Activated T-helper 2 cell treated with anti-CD3 and anti-CD28 coated beads, Interferon-gamma antibody, Interleukin-2, Interleukin-4, amounts not matched to agents 10 μg/mL and 5 μg/mL and 100 μg/mL, durations not matched to agents 14 hours and 24 hours and 36 hours (primary cell): ENCODE data around the gene ATP2B1. TPM values are rescaled to one million over a fixed set of nuclear protein-coding genes. Genes with fewer than 3 reads are reported as not detected.
"Not testable (repeated sequence)": the region's sequence is repeated elsewhere in the genome, so short reads cannot be mapped to it uniquely, and the experiment has no call there.

ENCODE experiments used
- DNase-seq: peaks from one replicate; pipeline ENCODE4 v3.0.0; 2021; ENCODE audit warnings: low spot score
- H3K27ac Mint-ChIP-seq: one replicate; pipeline ENCODE4 v1.8.0; 2021; ENCODE audit warnings: mixed read lengths
- H3K27me3 Mint-ChIP-seq: one replicate; pipeline ENCODE4 v1.8.0; 2021; ENCODE audit warnings: low read depth, mixed read lengths
- H3K36me3 Mint-ChIP-seq: one replicate; pipeline ENCODE4 v1.8.0; 2021; ENCODE audit warnings: low read depth, mixed read lengths
- H3K4me1 Mint-ChIP-seq: one replicate; pipeline ENCODE4 v1.8.0; 2021; ENCODE audit warnings: low read depth, mixed read lengths
- H3K4me3 Mint-ChIP-seq: one replicate; pipeline ENCODE4 v1.8.0; 2021; ENCODE audit warnings: low read depth, mild to moderate bottlenecking, moderate library complexity, mixed read lengths
- H3K9me3 Mint-ChIP-seq: one replicate; pipeline ENCODE4 v1.8.0; 2021; ENCODE audit warnings: mixed read lengths
- intact Hi-C: fragments of 100-400 bp; cut with micrococcal nuclease; formaldehyde crosslinking; loops from one replicate; pipeline ENCODE4 v1.15.1; 2023
- total RNA-seq: library from RNA; stranded (reverse); gene quantifications from 2 replicates; pipeline ENCODE4 v1.2.3, GENCODE V29; 2022

ATP2B1 gene
- total RNA-seq, 1 donor from 2014 or later = 21.0 TPM

- Mint-ChIP-seq H3K4me1 (peaks cover 35% of the 10 kb centered on the region), H3K4me3 (peak overlapping the region; percentile 82), H3K27me3 (peaks cover 47% of the 10 kb centered on the region), H3K27ac (peak overlapping the region; percentile 83), H3K36me3 (peaks cover 3% of the 10 kb centered on the region), H3K9me3 (no peaks in the 10 kb centered on the region)
- intact Hi-C loops = loop anchor here (1.0 to 10.0 kb wide), 14 partner anchors 47 to 1567 kb away; partner anchors contain the start of genes CEP290 and TMTC3
- peak; percentile 97 for DNase-seq
Measured at GRCh38 chr12:89709157-89709994, 738 bp upstream of the ATP2B1 start.

- H3K4me3 Mint-ChIP-seq = peak overlapping the region; percentile 93
- H3K4me1 Mint-ChIP-seq = peaks cover 37% of the 10 kb centered on the region
- DNase-seq = peak; percentile 30
- no peaks in the 10 kb centered on the region for H3K9me3 Mint-ChIP-seq
- H3K27ac Mint-ChIP-seq = peak overlapping the region; percentile 83
- H3K36me3 Mint-ChIP-seq = peaks cover 3% of the 10 kb centered on the region
- intact Hi-C loops = loop anchor here (2.0 to 10.0 kb wide), 9 partner anchors 46 to 1409 kb away; no protein-coding TSS in a partner anchor
- peaks cover 37% of the 10 kb centered on the region for H3K27me3 Mint-ChIP-seq
Measured at GRCh38 chr12:89707703-89708564, 704 bp downstream of the ATP2B1 start.

GRCh38 chr12:89706986-89707702 is 1.5 kb downstream of the ATP2B1 start:
- peak overlapping the region; percentile 93 for H3K4me3 Mint-ChIP-seq
- H3K4me1 Mint-ChIP-seq = peaks cover 37% of the 10 kb centered on the region
- H3K36me3 Mint-ChIP-seq = peaks cover 3% of the 10 kb centered on the region
- H3K27ac Mint-ChIP-seq = peak overlapping the region; percentile 83
- H3K9me3 Mint-ChIP-seq = no peaks in the 10 kb centered on the region
- intact Hi-C loops = loop anchor here (5.0 to 10.0 kb wide), 6 partner anchors 45 to 690 kb away; no protein-coding TSS in a partner anchor
- peaks cover 32% of the 10 kb centered on the region for H3K27me3 Mint-ChIP-seq
- no peak for DNase-seq

- no peak for DNase-seq
- Mint-ChIP-seq H3K36me3 (peaks cover 3% of the 10 kb centered on the region), H3K4me3 (peak overlapping the region; percentile 93), H3K27ac (no peak overlapping the region), H3K27me3 (peaks cover 27% of the 10 kb centered on the region), H3K4me1 (peaks cover 37% of the 10 kb centered on the region), H3K9me3 (no peaks in the 10 kb centered on the region)
- intact Hi-C loops = loop anchor here (5.0 to 10.0 kb wide), 6 partner anchors 44 to 689 kb away; no protein-coding TSS in a partner anchor
Measured at GRCh38 chr12:89706551-89706950, 2.1 kb downstream of the ATP2B1 start.

GRCh38 chr12:89704457-89704856 is 4.2 kb downstream of the ATP2B1 start:
- H3K4me1 Mint-ChIP-seq = peaks cover 30% of the 10 kb centered on the region

GRCh38 chr12:89703768-89704167 is 4.9 kb downstream of the ATP2B1 start:
- intact Hi-C loops = loop anchor here (10.0 kb wide), 1 partner anchor 89 kb away; no protein-coding TSS in a partner anchor
- H3K4me3 Mint-ChIP-seq = no peak overlapping the region

More at GRCh38 chr12:89704457-89704856, 4.2 kb downstream of the ATP2B1 start:
- H3K36me3 Mint-ChIP-seq = peaks cover 3% of the 10 kb centered on the region
- no peaks in the 10 kb centered on the region for H3K9me3 Mint-ChIP-seq
- no peak overlapping the region for H3K27ac Mint-ChIP-seq
- H3K4me3 Mint-ChIP-seq = no peak overlapping the region
- intact Hi-C loops = loop anchor here (10.0 kb wide), 1 partner anchor 90 kb away; no protein-coding TSS in a partner anchor
- no peak for DNase-seq
- peaks cover 14% of the 10 kb centered on the region for H3K27me3 Mint-ChIP-seq

GRCh38 chr12:89702503-89702902 is 6.1 kb downstream of the ATP2B1 start:
- Mint-ChIP-seq H3K27ac (no peak overlapping the region), H3K4me1 (peaks cover 27% of the 10 kb centered on the region), H3K9me3 (no peaks in the 10 kb centered on the region), H3K4me3 (no peak overlapping the region), H3K27me3 (peaks cover 14% of the 10 kb centered on the region), H3K36me3 (peaks cover 3% of the 10 kb centered on the region)
- no peak for DNase-seq
- intact Hi-C loops = loop anchor here (10.0 kb wide), 1 partner anchor 88 kb away; no protein-coding TSS in a partner anchor

More at GRCh38 chr12:89703768-89704167, 4.9 kb downstream of the ATP2B1 start:
- no peak for DNase-seq
- H3K36me3 Mint-ChIP-seq = peaks cover 3% of the 10 kb centered on the region
- peaks cover 30% of the 10 kb centered on the region for H3K4me1 Mint-ChIP-seq
- H3K27ac Mint-ChIP-seq = no peak overlapping the region
- H3K9me3 Mint-ChIP-seq = no peaks in the 10 kb centered on the region
- peaks cover 14% of the 10 kb centered on the region for H3K27me3 Mint-ChIP-seq

GRCh38 chr12:89701606-89702206 is 6.9 kb downstream of the ATP2B1 start:
- Mint-ChIP-seq H3K27me3 (peaks cover 13% of the 10 kb centered on the region), H3K9me3 (no peaks in the 10 kb centered on the region), H3K4me1 (peaks cover 20% of the 10 kb centered on the region), H3K4me3 (no peak overlapping the region), H3K27ac (no peak overlapping the region), H3K36me3 (peaks cover 2% of the 10 kb centered on the region)
- DNase-seq = no peak
- intact Hi-C loops = loop anchor here (10.0 kb wide), 1 partner anchor 87 kb away; no protein-coding TSS in a partner anchor

- Mint-ChIP-seq H3K4me1 (peaks cover 11% of the 10 kb centered on the region), H3K4me3 (no peak overlapping the region), H3K27me3 (peaks cover 2% of the 10 kb centered on the region), H3K36me3 (no peaks in the 10 kb centered on the region), H3K9me3 (no peaks in the 10 kb centered on the region), H3K27ac (no peak overlapping the region)
- intact Hi-C loops = loop anchor here (10.0 kb wide), 1 partner anchor 86 kb away; no protein-coding TSS in a partner anchor
- DNase-seq = no peak
Measured at GRCh38 chr12:89700191-89700810, 8.3 kb downstream of the ATP2B1 start.

GRCh38 chr12:89698607-89699006 is 10.0 kb downstream of the ATP2B1 start:
- Mint-ChIP-seq H3K27me3 (no peaks in the 10 kb centered on the region), H3K4me3 (no peak overlapping the region), H3K27ac (no peak overlapping the region), H3K9me3 (no peaks in the 10 kb centered on the region), H3K36me3 (no peaks in the 10 kb centered on the region), H3K4me1 (peaks cover 11% of the 10 kb centered on the region)
- intact Hi-C loops = no loop called here
- no peak for DNase-seq

GRCh38 chr12:89697728-89698127 is 10.9 kb downstream of the ATP2B1 start:
- DNase-seq, H3K9me3 Mint-ChIP-seq, H3K36me3 Mint-ChIP-seq, intact Hi-C loops, H3K27me3 Mint-ChIP-seq, H3K27ac Mint-ChIP-seq, H3K4me3 Mint-ChIP-seq: not testable (repeated sequence)
- H3K4me1 Mint-ChIP-seq = peaks cover 12% of the 10 kb centered on the region
